ENCODE data around the gene CEP192. TPM values are rescaled to one million over a fixed set of nuclear protein-coding genes. Genes with fewer than 3 reads are reported as not detected.

The CEP192 gene
- total RNA-seq, 1 donor from 2014 or later, result 17.9 TPM

DNA sequence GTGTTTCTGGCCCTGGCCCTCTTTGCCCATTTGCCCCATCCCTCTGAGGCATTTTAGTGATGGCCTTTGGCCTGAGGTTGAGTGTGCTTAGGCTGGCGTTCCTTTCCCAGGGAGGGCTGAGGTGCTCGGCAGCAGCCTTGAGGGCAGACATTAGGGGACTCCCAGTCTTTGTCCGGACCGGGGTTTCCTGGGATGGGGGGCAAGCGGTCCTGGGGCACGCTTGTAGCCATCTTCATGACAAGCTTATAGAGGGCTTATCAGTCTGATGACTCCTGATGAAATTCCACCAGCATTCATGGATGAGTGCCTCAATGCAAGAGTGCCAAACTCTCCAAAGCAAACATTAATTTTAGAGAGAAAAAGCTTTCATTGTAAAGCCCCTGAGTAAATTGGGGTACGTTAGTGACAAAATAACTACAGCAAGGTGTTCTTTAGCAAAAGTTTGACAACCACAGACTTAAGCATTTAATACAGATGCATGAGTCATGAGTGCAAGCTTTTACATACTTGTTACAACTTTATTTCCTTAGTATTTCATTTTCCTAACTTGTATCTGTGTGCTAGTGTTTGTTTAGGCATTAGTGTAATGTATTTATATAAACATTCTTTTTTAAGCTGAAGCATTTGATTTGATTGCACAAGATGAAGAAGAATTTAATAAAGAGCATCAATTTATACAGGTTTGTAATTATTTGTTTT, 45.6 kb downstream of the CEP192 start:
- no peaks in the 10 kb centered on the region for H3K27me3 ChIP-seq
- TF ChIP-seq POLR2A (IDR thresholded peaks at IDR 0.05) (no peak), POLR2AphosphoS5 (IDR thresholded peaks at IDR 0.05; ENCODE audit: insufficient read depth in 1 of 2, low read depth in 1 of 2) (no peak)
- TF ChIP-seq, protein P1, sequence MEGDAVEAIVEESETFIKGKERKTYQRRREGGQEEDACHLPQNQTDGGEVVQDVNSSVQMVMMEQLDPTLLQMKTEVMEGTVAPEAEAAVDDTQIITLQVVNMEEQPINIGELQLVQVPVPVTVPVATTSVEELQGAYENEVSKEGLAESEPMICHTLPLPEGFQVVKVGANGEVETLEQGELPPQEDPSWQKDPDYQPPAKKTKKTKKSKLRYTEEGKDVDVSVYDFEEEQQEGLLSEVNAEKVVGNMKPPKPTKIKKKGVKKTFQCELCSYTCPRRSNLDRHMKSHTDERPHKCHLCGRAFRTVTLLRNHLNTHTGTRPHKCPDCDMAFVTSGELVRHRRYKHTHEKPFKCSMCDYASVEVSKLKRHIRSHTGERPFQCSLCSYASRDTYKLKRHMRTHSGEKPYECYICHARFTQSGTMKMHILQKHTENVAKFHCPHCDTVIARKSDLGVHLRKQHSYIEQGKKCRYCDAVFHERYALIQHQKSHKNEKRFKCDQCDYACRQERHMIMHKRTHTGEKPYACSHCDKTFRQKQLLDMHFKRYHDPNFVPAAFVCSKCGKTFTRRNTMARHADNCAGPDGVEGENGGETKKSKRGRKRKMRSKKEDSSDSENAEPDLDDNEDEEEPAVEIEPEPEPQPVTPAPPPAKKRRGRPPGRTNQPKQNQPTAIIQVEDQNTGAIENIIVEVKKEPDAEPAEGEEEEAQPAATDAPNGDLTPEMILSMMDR (IDR thresholded peaks at IDR 0.05), result no peak
- H3K36me3 ChIP-seq, result peaks cover 0 to 20% of the 10 kb centered on the region in 2 donors
- no peak for DNase-seq (ENCODE audit: extremely low spot score in 2 of 2)
- intact Hi-C loops (cut with DNase I), result no loop called here
- no peak overlapping the region for H3K4me3 ChIP-seq
- no peaks in the 10 kb centered on the region for H3K9me3 ChIP-seq
- no peak overlapping the region for H3K27ac ChIP-seq
- no peaks in the 10 kb centered on the region for H3K4me1 ChIP-seq

DNA sequence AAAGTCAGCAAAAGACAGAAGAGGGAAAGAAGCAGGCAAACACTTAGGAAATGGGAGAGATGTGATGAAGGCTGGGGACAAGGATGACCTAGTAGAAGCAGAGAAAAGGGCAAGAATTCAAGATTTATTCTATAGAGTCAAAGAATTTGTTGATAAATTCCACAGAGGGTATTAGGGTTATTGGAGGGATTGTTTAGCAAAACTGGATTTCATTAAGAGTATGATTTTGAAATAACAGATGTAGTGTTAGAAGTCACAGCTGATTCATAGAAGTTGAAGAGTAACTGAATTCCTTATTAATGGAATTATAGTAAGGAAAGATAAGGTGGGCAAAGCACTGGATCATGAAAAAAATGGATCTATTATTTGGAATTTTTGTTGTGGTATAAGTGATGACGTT, 48.6 kb downstream of the CEP192 start:
- Histone ChIP-seq H3K36me3 (peaks cover 0 to 9% of the 10 kb centered on the region in 2 donors), H3K27me3 (no peaks in the 10 kb centered on the region), H3K27ac (no peak overlapping the region), H3K4me1 (no peaks in the 10 kb centered on the region), H3K9me3 (no peaks in the 10 kb centered on the region), H3K4me3 (no peak overlapping the region)
- intact Hi-C loops (cut with DNase I), result no loop called here
- DNase-seq (ENCODE audit: extremely low spot score in 2 of 2), result no peak
- TF ChIP-seq, protein P1 (IDR thresholded peaks at IDR 0.05), result no peak
- TF ChIP-seq POLR2AphosphoS5 (IDR thresholded peaks at IDR 0.05; ENCODE audit: insufficient read depth in 1 of 2, low read depth in 1 of 2) (no peak), POLR2A (IDR thresholded peaks at IDR 0.05) (no peak)

DNA sequence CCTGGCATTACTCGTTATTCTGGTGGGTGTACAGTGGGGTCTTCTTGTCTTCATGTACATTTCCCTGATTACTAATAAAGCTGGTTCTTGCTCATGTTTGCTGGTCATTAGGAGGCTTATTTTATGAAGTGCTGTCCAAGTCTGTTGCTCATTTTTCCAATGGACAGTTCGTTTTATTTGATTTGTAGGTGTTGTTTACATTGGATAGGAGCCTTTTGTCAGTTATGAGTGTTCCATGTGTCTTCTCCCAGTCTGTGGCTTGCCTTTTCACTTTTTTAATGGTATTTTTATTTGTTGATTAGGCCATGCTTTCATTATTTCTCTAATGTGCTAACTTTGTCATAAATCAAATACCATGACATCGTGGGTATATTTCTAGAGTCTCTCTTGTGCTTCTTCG, 51.9 kb downstream of the CEP192 start:
- TF ChIP-seq, protein P1 (IDR thresholded peaks at IDR 0.05), result no peak
- TF ChIP-seq POLR2AphosphoS5 (IDR thresholded peaks at IDR 0.05; ENCODE audit: insufficient read depth in 1 of 2, low read depth in 1 of 2) (no peak), POLR2A (IDR thresholded peaks at IDR 0.05) (no peak)
- intact Hi-C loops (cut with DNase I), result no loop called here

DNA sequence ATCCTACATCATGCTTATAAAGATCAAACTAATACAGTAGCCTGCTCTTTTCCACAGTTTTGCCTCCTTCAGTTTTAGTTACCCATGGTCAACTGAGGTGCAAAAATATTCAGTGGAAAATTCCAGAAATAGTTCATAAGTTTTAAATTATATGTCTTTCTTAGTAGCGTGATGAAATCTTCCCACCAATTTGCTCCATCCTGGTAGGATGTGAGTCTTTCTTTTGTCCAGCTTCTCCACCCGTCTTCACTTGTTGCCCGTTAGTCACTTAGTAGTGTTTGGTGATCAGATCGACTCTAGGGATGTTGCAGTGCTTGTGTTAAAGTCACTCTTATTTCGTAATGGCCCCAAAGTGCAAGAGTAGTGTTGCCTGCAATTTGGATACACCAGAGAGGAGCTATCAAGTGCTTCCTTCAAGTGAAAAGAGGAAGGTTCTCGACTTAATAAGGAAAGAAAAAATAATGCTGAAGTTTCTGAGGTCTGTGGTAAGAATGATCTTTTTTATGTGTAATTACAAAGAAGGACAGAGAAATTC, 57.0 kb downstream of the CEP192 start:
- intact Hi-C loops (cut with DNase I), result no loop called here
- Histone ChIP-seq H3K27ac (no peak overlapping the region), H3K27me3 (no peaks in the 10 kb centered on the region), H3K4me3 (no peak overlapping the region), H3K4me1 (no peaks in the 10 kb centered on the region), H3K36me3 (peaks cover 0 to 28% of the 10 kb centered on the region in 2 donors), H3K9me3 (no peaks in the 10 kb centered on the region)
- TF ChIP-seq, protein P1 (IDR thresholded peaks at IDR 0.05), result no peak
- TF ChIP-seq POLR2AphosphoS5 (IDR thresholded peaks at IDR 0.05; ENCODE audit: insufficient read depth in 1 of 2, low read depth in 1 of 2) (no peak), POLR2A (IDR thresholded peaks at IDR 0.05) (no peak)
- no peak for DNase-seq (ENCODE audit: extremely low spot score in 2 of 2)

More for the DNA sequence above, 51.9 kb downstream of the CEP192 start:
- Histone ChIP-seq H3K36me3 (peaks cover 0 to 7% of the 10 kb centered on the region in 2 donors), H3K9me3 (no peaks in the 10 kb centered on the region), H3K27ac (no peak overlapping the region), H3K4me1 (no peaks in the 10 kb centered on the region), H3K4me3 (no peak overlapping the region), H3K27me3 (no peaks in the 10 kb centered on the region)
- DNase-seq (ENCODE audit: extremely low spot score in 2 of 2), result no peak

DNA sequence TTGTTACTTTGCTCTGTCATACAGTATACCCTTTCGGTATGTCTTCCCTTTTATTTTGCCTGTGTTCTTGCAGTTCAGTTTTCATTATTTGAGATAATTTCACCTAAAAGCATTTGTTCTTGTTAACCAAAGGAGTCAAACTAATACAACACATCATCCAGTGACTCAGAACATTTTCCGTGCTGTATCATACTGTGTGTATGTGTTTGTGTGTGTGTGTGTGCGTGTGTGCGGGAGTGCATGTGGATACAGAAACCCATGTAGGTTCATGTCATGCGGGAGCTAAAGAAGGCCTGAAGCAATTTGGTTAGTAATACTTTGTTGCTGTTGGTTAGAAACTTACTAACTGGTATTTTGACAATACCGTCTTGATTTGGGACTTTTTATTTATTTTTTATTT, 60.0 kb downstream of the CEP192 start:
- TF ChIP-seq POLR2AphosphoS5 (IDR thresholded peaks at IDR 0.05; ENCODE audit: insufficient read depth in 1 of 2, low read depth in 1 of 2), result no peak
- no peak for TF ChIP-seq POLR2A (IDR thresholded peaks at IDR 0.05)
- TF ChIP-seq, protein P1 (IDR thresholded peaks at IDR 0.05), result no peak
- peaks cover 0 to 46% of the 10 kb centered on the region in 2 donors for H3K36me3 ChIP-seq
- DNase-seq (ENCODE audit: extremely low spot score in 2 of 2), result no peak

More for the DNA sequence above, 60.0 kb downstream of the CEP192 start:
- Histone ChIP-seq H3K27me3 (no peaks in the 10 kb centered on the region), H3K4me1 (no peaks in the 10 kb centered on the region), H3K27ac (no peak overlapping the region), H3K4me3 (no peak overlapping the region), H3K9me3 (no peaks in the 10 kb centered on the region)
- intact Hi-C loops (cut with DNase I), result no loop called here

All from vagina (tissue), 2 donors.